Activated B cell treated with CpG ODN at 0.5 μM for 24 hours (primary cell): Measurements from ENCODE around the gene RPS6KA2. TPM values are rescaled to one million over a fixed set of nuclear protein-coding genes. Genes with fewer than 3 reads are reported as not detected.
"Not testable (repeated sequence)": the region's sequence is repeated elsewhere in the genome, so short reads cannot be mapped to it uniquely, and the experiment has no call there.

Source experiments
- ATAC-seq: fragments of 200-7000 bp; cut with Tn5 transposase; one replicate; pipeline ENCODE4 v1.10.0; 2021; ENCODE audit warnings: low read depth, mild to moderate bottlenecking, moderate library complexity
- CTCF ChIA-PET: fragments of 350-600 bp; sonication (Branson Sonifier 250); formaldehyde crosslinking; loops from one replicate; lab custom pipeline; 2021; ENCODE audit warnings: antibody characterized with exemption; lab: Charles Lee
- POLR2A ChIA-PET: fragments of 350-600 bp; sonication (Branson Sonifier 250); formaldehyde crosslinking; loops from one replicate; lab custom pipeline; 2021; ENCODE audit warnings: antibody characterized with exemption; lab: Charles Lee
- DNase-seq: peaks from one replicate; pipeline ENCODE4 v3.0.0; 2022
- H3K27ac Mint-ChIP-seq: one replicate; pipeline ENCODE4 v1.8.0; 2020; ENCODE audit warnings: mixed read lengths
- H3K27me3 Mint-ChIP-seq: one replicate; pipeline ENCODE4 v1.8.0; 2021; ENCODE audit warnings: mixed read lengths
- H3K36me3 Mint-ChIP-seq: one replicate; pipeline ENCODE4 v1.8.0; 2021; ENCODE audit warnings: low read depth, mixed read lengths
- H3K4me1 Mint-ChIP-seq: one replicate; pipeline ENCODE4 v1.8.0; 2021; ENCODE audit warnings: mixed read lengths
- H3K4me3 Mint-ChIP-seq: one replicate; pipeline ENCODE4 v1.8.0; 2020; ENCODE audit warnings: mild to moderate bottlenecking, mixed read lengths
- H3K9me3 Mint-ChIP-seq: one replicate; pipeline ENCODE4 v1.8.0; 2020; ENCODE audit warnings: mixed read lengths
- CTCF ChIP-seq: fragments of 200-600 bp; IDR thresholded peaks from one replicate; pipeline ENCODE4 v1.8.0; 2022; ENCODE audit warnings: antibody characterized with exemption, mild to moderate bottlenecking
- intact Hi-C: fragments of 100-400 bp; cut with micrococcal nuclease; formaldehyde crosslinking; loops from one replicate; pipeline ENCODE4 v1.15.1; 2024
- total RNA-seq: library from RNA; stranded (reverse); gene quantifications from 2 replicates; pipeline ENCODE4 v1.2.3, GENCODE V29; 2022

The RPS6KA2 gene
- total RNA-seq, 1 donor from 2014 or later, result 14.4 TPM

- no peak overlapping the region for H3K4me3 Mint-ChIP-seq
- TF ChIP-seq CTCF, result no peak
- no peaks in the 10 kb centered on the region for H3K27me3 Mint-ChIP-seq
- DNase-seq, result no peak
- no peaks in the 10 kb centered on the region for H3K9me3 Mint-ChIP-seq
- peaks cover 18% of the 10 kb centered on the region for H3K36me3 Mint-ChIP-seq
- no peak overlapping the region for H3K27ac Mint-ChIP-seq
- ChIA-PET POLR2A (no interaction called here), CTCF (no interaction called here)
- ATAC-seq, result no peak
- intact Hi-C loops, result no loop called here
- no peaks in the 10 kb centered on the region for H3K4me1 Mint-ChIP-seq
Measured at GRCh38 chr6:166369782-166370181, 257.3 kb downstream of the RPS6KA2 start.

GRCh38 chr6:166366921-166367320 lies 260.1 kb downstream of the RPS6KA2 start:
- Mint-ChIP-seq H3K27ac (no peak overlapping the region), H3K4me3 (no peak overlapping the region), H3K27me3 (no peaks in the 10 kb centered on the region), H3K4me1 (no peaks in the 10 kb centered on the region), H3K36me3 (peaks cover 32% of the 10 kb centered on the region), H3K9me3 (no peaks in the 10 kb centered on the region)
- intact Hi-C loops, result no loop called here
- ChIA-PET CTCF (interaction anchor here (1.3 kb wide), 1 partner anchor 53 kb away, joined by 3 read pairs; no protein-coding TSS in a partner anchor), POLR2A (no interaction called here)
- no peak for TF ChIP-seq CTCF
- ATAC-seq, result no peak
- DNase-seq, result no peak

GRCh38 chr6:166365806-166366205 lies 261.2 kb downstream of the RPS6KA2 start:
- H3K9me3 Mint-ChIP-seq, result no peaks in the 10 kb centered on the region
- DNase-seq, result no peak
- intact Hi-C loops, result no loop called here
- no peak for TF ChIP-seq CTCF
- ChIA-PET CTCF (interaction anchor here (1.3 kb wide), 1 partner anchor 52 kb away, joined by 3 read pairs; no protein-coding TSS in a partner anchor), POLR2A (no interaction called here)
- H3K27me3 Mint-ChIP-seq, result no peaks in the 10 kb centered on the region
- H3K4me3 Mint-ChIP-seq, result no peak overlapping the region
- H3K27ac Mint-ChIP-seq, result no peak overlapping the region
- no peak for ATAC-seq
- H3K36me3 Mint-ChIP-seq, result peaks cover 32% of the 10 kb centered on the region
- H3K4me1 Mint-ChIP-seq, result no peaks in the 10 kb centered on the region

DNA sequence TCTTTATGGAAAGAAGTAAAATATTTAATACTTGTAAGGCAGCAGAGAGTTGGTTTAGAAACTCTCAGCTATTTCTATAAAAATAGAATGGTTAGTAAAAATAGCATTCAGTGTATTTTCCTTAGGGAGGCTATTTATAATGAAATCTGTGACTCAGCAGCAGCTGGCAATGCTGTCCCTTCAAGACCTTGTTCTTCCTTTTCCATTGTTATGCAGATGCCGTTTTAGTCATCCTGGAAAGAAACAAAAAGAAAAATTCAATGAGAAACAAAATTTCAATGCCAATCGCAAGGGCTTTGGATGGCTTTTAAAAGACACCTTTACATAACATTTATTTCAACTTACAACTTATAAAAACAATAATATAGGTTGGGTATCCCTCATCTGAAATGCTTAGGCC lies 261.8 kb downstream of the RPS6KA2 start:
- no peak for TF ChIP-seq CTCF
- Mint-ChIP-seq H3K4me1 (no peaks in the 10 kb centered on the region), H3K27ac (no peak overlapping the region), H3K9me3 (no peaks in the 10 kb centered on the region), H3K4me3 (no peak overlapping the region), H3K36me3 (peaks cover 32% of the 10 kb centered on the region), H3K27me3 (no peaks in the 10 kb centered on the region)
- ATAC-seq (no peak), DNase-seq (no peak)
- intact Hi-C loops, result no loop called here
- ChIA-PET CTCF (no interaction called here), POLR2A (no interaction called here)

GRCh38 chr6:166364456-166364855 lies 262.6 kb downstream of the RPS6KA2 start:
- H3K9me3 Mint-ChIP-seq, result no peaks in the 10 kb centered on the region
- H3K27ac Mint-ChIP-seq, result no peak overlapping the region
- intact Hi-C loops, result no loop called here
- peaks cover 32% of the 10 kb centered on the region for H3K36me3 Mint-ChIP-seq
- ChIA-PET CTCF (no interaction called here), POLR2A (no interaction called here)
- DNase-seq, result no peak
- no peaks in the 10 kb centered on the region for H3K27me3 Mint-ChIP-seq
- no peak for TF ChIP-seq CTCF
- ATAC-seq, result no peak
- no peak overlapping the region for H3K4me3 Mint-ChIP-seq
- no peaks in the 10 kb centered on the region for H3K4me1 Mint-ChIP-seq

DNA sequence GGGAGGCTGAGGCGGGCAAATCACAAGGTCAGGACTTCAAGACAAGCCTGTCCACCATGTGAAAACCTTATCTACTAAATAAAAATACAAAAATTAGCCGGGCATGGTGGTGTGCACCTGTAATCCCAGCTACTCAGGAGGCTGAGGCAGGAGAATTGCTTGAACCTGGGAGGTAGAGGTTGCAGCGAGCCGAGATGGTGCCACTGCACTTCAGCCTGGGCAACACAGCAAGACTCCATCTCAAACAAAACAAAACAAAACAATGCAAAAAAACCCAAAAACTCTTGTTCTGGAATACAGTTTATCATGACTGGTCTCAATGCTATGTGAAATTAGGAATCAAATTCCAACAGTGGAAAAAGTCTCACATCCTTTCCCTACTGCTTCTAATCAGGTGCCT lies 264.6 kb downstream of the RPS6KA2 start:
- intact Hi-C loops, ATAC-seq, H3K27me3 Mint-ChIP-seq, H3K27ac Mint-ChIP-seq, POLR2A ChIA-PET, H3K9me3 Mint-ChIP-seq, H3K4me3 Mint-ChIP-seq, CTCF ChIA-PET, H3K4me1 Mint-ChIP-seq, DNase-seq: not testable (repeated sequence)
- peaks cover 27% of the 10 kb centered on the region for H3K36me3 Mint-ChIP-seq
